GM18498 (cell line): ENCODE data around the gene HNRNPR.
"Not testable (repeated sequence)": the region's sequence is repeated elsewhere in the genome, so short reads cannot be mapped to it uniquely, and the experiment has no call there.

Source experiments
- ATAC-seq: cut with Tn5 transposase; IDR thresholded peaks from one replicate; pipeline ENCODE4 v1.9.1; 2021; ENCODE audit warnings: mild to moderate bottlenecking, moderate library complexity; ENCODE audit not compliant: unreplicated experiment

The HNRNPR gene

DNA sequence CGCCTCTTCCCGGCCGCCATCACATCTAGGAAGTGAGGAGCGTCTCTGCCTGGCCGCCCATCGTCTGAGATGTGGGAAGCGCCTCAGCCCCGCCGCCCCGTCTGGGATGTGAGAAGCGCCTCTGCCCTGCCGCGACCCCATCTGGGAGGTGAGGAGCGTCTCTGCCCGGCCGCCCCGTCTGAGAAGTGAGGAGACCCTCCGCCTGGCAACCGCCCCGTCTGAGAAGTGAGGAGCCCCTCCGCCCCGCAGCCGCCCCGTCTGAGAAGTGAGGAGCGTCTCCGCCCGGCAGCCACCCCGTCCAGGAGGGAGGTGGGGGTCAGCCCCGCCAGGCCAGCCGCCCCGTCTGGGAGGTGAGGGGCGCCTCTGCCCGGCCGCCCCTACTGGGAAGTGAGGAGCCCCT lies 86.7 kb downstream of the HNRNPR start:
- not testable (repeated sequence) for ATAC-seq
